HG03135 (cell line): ENCODE measurements around the gene ZDHHC7.
A peak's percentile ranks its signal among the peaks of the same experiment; 100 is the strongest.
"Not testable (repeated sequence)": the region's sequence is repeated elsewhere in the genome, so short reads cannot be mapped to it uniquely, and the experiment has no call there.

Experiments used
- ATAC-seq: cut with Tn5 transposase; IDR thresholded peaks from one replicate; pipeline ENCODE4 v1.9.1; 2021; ENCODE audit warnings: mild to moderate bottlenecking, moderate library complexity; ENCODE audit not compliant: unreplicated experiment

ZDHHC7 gene

DNA sequence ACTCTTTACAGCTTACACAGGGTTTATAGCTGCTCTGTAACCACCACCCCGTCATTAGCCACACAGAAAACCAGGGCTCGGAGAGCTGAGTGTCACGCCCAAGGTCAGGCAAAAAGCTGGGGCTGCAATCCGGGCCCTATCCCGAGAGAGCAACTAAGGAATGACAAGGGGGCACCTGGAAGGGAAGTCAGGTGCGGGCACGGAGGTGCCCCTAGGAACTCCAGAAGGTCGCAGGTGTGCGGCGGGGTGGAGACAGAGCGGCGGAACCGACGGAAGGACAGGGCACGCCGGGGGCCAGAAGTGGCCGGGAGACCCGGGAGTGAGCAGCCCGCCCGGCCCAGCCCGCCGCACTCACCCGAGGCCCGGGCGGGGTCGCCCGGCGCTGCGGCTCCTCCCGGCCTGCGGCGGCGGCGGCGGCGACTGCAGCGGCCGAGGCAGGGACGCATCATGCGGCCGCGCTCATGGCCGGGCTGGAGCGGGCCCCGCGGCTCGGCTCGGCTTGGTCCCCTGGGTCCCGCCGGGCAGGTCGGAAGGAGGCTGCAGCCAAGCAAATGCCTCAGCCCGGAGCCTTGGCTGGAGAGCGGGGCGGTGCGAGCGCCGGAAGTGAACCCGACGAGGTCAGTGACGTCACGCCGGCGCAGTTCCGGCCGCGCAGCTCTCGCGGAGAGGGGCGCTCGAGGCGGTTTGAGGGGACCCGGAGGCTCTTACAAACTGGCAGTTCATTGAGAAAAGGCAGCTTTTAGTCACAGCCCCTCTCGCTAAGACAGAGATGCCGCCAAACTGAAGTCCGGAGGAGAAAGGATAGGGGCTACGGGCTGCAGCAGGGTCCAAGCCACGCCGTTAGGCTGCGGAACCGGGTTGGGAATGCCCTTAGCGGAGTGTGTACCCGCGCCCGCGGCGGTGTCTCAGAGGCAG is at the start of gene ZDHHC7:
Gene ZDHHC7, minus strand, starts transcription at position 605 of the 915 bp plus-strand sequence. CDS start 20,917 bp downstream, outside the sequence.
- ATAC-seq = peak; percentile 83

GRCh38 chr16:85058909-85059308 is 47.6 kb upstream of the ZDHHC7 start:
- no peak for ATAC-seq

DNA sequence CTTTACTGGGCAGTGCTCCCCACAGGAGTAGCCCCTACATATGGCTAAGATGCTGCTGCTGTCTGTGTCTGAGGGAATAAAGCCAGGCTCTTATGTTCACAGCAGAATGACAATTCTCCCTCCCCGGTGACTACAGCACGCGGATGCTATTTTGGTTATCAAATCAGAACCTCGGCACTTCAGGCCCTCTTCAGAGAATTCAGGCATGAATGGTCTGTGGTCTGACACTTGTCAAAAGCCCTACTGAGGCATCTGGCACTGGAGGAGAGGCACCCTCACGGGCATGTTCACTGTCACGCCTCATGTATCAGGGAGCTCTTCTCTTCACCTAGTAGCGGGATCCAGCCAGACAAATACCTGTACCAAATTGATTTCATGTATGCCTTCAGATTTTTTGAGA is 46.6 kb upstream of the ZDHHC7 start:
- ATAC-seq = no peak

DNA sequence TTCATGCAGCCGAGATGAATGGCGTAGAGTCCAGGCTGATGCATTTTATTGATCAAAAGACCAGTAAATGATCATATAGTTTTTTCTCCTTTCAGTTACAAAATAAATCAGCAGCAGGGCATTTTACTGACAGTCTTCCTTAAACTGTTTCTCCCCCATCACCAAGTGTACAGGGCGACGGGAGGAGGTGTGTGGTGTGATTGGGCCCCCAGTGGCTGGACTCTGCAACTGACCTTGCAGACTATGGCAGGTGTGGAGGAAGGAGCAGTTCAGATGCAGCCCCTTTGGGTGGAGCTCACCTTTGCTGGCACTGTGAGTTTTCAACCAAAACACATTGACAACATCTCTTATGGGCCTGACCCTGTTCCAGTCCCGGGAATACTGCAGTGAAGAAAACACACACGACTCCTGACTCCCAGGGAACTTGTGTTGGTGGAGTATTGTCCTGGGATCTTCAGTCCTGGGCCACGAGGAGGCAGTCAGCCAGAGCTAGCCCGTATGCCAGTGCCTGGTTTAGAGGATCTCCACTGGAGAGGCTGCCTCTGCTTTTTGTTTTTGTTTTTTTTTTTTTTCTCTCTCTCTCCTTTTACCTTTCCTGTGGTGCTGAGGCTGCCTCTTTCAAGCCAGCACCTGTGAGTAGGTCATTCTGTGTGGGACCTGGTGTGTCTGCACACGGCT is 46.0 kb upstream of the ZDHHC7 start:
- no peak for ATAC-seq

GRCh38 chr16:85056211-85056748 is 44.9 kb upstream of the ZDHHC7 start:
- no peak for ATAC-seq

DNA sequence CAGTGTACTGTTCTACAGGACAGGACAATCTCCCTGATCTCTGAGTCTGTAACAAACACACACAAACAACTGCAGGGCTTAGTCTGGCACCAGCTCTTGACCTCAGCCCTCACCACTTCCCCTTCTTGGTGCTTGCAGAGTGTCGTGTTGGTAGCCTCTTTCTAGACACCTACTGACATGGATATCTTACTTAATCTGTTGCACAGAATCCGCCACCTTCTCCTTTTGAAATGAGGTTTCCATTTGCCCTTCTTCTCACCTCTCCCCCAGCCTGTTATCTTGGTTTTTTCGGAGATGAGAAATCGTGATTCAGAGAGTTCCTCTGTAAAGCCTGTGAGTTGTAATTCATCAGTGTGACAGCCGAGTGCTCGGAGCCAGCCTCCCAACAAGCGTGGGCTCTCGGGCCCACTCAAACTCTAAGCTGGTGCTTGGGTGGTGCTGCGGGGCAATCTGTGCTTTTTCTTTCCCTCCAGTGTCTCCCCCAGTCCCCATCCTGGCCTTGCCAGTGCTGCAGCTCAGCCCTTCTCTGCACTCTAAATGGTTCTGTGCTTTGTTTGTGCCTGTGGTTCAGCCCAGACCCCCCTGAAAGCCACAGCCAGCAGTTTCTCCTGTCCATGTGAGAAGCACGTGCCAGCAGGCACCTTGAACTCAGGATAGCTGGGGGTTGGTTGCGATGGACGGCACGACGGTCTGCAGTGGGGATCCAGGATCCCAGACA is 44.3 kb upstream of the ZDHHC7 start:
- ATAC-seq = peak; percentile 75

DNA sequence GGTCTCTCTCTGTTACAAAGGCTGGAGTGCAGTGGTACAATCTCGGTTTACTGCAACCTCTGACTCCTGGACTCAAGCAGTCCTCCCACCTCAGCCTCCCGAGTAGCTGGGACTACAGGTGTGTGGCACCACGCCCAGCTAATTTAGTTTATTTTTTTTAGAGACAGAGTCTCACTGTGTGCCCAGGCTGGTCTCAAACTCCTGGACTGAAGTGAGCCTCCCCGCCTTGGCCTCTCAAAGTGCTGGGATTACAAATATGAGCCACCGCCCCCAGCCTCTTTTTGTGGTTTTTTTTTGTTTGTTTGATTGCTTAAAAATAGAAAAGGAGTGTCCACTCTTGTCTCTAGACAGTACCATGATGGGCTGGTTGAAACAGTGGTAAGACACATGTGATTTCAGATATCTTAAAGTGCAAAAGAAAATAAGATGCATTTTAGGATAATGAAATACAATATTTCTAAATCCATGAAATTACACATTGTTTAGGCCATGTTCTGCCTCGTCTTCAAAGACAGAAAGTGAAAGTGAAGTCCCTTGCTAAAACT is 43.7 kb upstream of the ZDHHC7 start:
- ATAC-seq = no peak

DNA sequence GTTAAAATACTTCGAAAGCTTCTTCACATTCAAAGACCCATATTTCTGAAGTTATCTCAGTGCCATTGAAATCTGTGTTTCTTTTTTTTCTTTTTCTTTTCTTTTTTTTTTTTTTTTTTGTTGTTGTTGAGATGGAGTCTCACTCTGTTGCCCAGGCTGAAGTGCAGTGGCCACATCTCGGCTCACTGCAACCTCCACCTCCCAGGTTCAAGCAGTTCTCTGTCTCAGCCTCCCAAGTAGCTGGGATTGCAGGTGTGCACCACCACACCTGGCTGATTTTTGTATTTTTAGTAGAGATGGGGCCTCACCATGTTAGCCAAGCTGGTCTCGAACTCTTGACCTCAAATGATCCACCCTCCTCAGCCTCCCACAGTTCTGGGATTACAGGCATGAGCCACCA is 43.0 kb upstream of the ZDHHC7 start:
- not testable (repeated sequence) for ATAC-seq

DNA sequence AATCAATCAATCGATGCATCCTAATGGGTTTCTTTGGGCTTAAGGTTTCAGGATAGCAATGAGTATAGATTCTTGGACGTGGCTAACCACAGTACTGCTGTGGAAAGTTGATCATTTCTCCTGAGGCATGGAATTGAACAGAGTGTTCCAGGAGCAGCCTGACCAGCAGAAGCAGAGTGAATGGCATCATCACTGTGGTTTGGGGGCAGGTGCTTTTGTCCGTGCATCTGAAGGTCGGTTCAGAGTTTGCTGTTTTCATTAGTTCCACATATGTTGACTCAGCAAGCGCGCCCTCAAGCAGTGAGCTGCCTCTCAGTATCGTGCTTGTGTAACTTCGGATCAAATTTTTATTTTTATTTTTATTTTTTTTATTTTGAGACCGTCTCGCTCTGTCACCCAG is 41.2 kb upstream of the ZDHHC7 start:
- no peak for ATAC-seq

GRCh38 chr16:85051683-85052082 is 40.3 kb upstream of the ZDHHC7 start:
- no peak for ATAC-seq

- no peak for ATAC-seq
These were observed 39.8 kb upstream of the ZDHHC7 start for GRCh38 chr16:85051067-85051581.

GRCh38 chr16:85049706-85050305 is 38.5 kb upstream of the ZDHHC7 start:
- no peak for ATAC-seq

- ATAC-seq = no peak
These were observed 37.7 kb upstream of the ZDHHC7 start for GRCh38 chr16:85048921-85049562.

DNA sequence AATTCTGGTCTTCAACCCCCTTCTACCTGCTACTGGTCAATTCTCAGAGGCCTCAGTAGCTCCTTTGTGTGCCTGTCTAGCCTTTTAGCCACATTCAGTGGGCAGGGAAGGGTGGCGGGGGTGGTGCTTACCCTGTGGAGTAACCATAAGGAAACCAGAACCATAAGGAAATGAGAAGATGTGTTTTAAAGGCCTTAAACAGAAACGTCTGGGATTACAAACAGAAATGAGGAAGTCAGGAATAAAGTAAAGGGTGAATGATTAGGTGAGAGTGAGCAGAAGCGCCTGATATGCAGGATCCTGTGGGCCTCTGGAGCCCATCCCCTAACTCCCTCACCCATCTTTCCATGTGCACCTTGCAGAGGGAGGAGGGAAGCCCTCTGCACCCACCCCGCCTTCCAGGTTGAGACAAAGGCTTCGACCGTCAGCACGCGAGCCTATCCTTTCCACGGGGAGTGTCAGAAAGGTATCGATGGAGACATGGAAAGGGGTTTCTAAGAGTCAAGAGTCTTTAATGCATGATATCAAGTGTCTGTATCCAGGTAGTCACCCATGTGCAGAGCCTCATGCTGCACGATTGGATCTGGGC is 36.6 kb upstream of the ZDHHC7 start:
- ATAC-seq = no peak

GRCh38 chr16:85046931-85047866 is 35.9 kb upstream of the ZDHHC7 start:
- no peak for ATAC-seq

DNA sequence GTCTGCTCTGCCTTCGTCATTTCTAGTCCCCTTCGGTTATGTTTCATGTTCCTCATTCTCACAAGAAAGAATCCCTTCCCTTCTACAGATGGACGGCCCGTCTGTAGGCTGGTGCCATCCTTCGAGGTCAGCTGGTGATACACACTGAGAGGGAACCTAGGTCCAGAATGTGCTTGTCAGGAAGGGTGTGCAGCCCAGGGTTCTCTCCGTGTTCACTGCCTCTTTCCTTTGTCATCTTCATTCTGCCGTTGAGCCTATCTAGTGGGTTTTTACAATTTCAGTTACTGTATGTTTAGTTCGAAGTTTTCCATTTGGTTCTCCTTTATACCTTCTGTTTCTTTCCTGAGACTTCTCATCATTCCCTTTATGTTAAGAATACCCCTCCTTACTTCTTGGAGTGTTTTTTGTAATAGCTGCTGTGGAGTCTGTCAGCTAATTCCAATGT is 35.2 kb upstream of the ZDHHC7 start:
- no peak for ATAC-seq

- ATAC-seq = no peak
These were observed 34.5 kb upstream of the ZDHHC7 start for GRCh38 chr16:85045641-85046471.
